GM12891 (cell line): Measurements from ENCODE around the gene KCNMB4.

Experiments used
- POLR2A ChIP-seq: IDR thresholded peaks from 2 replicates; pipeline ENCODE4 v1.6.1; 2011; ENCODE audit warnings: low read depth, low read length, control low read depth
- POLR2AphosphoS5 ChIP-seq: IDR thresholded peaks from 2 replicates; pipeline ENCODE4 v1.6.1; 2011; ENCODE audit warnings: low read depth, low read length, control low read depth
- POU2F2 ChIP-seq: IDR thresholded peaks from 2 replicates; pipeline ENCODE4 v1.6.1; 2011; ENCODE audit warnings: low read depth, mild to moderate bottlenecking, control low read depth, low read length, moderate library complexity
- TAF1 ChIP-seq: IDR thresholded peaks from 2 replicates; pipeline ENCODE4 v1.6.1; 2011; ENCODE audit warnings: low read depth, low read length, control low read depth

DNA sequence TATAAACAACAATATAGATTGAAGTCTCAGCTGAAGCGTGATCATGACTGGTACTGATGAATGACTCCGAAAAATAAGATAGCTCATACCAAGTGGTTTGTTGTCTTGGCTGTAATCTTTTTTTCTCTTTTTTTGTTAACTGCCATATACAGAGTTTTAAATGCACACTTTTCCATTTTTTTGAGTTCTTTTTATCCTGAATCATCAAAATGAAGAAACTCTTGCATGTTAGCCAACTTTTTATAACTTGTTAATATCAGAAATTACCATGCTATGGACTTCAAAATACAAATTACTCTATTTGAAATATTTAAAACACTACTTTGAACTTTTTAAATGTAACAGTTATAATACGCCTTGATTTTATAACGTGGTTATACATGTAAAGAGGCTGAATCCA is 10.1 kb upstream of the KCNMB4 start:
- TF ChIP-seq POLR2A, result no peak
- no peak for TF ChIP-seq TAF1
- TF ChIP-seq POLR2AphosphoS5, result no peak
- TF ChIP-seq POU2F2, result no peak
